Renal pelvis (tissue), 4 donors: ENCODE data around the gene CYFIP1. TPM values are rescaled to one million over a fixed set of nuclear protein-coding genes. Genes with fewer than 3 reads are reported as not detected.

Experiments used
- DNase-seq: peaks from one replicate; pipeline ENCODE4 v3.0.0-alpha.2; 2013
- polyA plus RNA-seq, 3 donors: library from polyadenylated mRNA; unstranded; fragments of 120-200 nt; gene quantifications; one replicate each; pipeline ENCODE4 v1.2.1, GENCODE V29; 2013; ENCODE audit not compliant: insufficient read length in 3 of 3

The CYFIP1 gene
- polyA plus RNA-seq, 3 donors: 95.7 to 102 (median 102) TPM

- no peak for DNase-seq
Observed at GRCh38 chr15:22974745-22975144, 5.4 kb downstream of the CYFIP1 start.

GRCh38 chr15:22973987-22974386, 6.2 kb downstream of the CYFIP1 start:
- DNase-seq: no peak

GRCh38 chr15:22973286-22973685, 6.9 kb downstream of the CYFIP1 start:
- no peak for DNase-seq

GRCh38 chr15:22969489-22969888, 10.7 kb downstream of the CYFIP1 start:
- no peak for DNase-seq

- no peak for DNase-seq
Observed at GRCh38 chr15:22968366-22968765, 11.8 kb downstream of the CYFIP1 start.

GRCh38 chr15:22967084-22967770, 12.9 kb downstream of the CYFIP1 start:
- no peak for DNase-seq

- DNase-seq: no peak
Observed at GRCh38 chr15:22966321-22967083, 13.7 kb downstream of the CYFIP1 start.

- DNase-seq: no peak
Observed at GRCh38 chr15:22963641-22964040, 16.5 kb downstream of the CYFIP1 start.

- DNase-seq: no peak
Observed at GRCh38 chr15:22962611-22963010, 17.6 kb downstream of the CYFIP1 start.

- no peak for DNase-seq
Observed at GRCh38 chr15:22961762-22962161, 18.4 kb downstream of the CYFIP1 start.

- DNase-seq: no peak
Observed at GRCh38 chr15:22960556-22960955, 19.6 kb downstream of the CYFIP1 start.

- no peak for DNase-seq
Observed at GRCh38 chr15:22960126-22960525, 20.0 kb downstream of the CYFIP1 start.

- no peak for DNase-seq
Observed at GRCh38 chr15:22959321-22960101, 20.7 kb downstream of the CYFIP1 start.

GRCh38 chr15:22958487-22959280, 21.5 kb downstream of the CYFIP1 start:
- no peak for DNase-seq

- DNase-seq: no peak
Observed at GRCh38 chr15:22956978-22957260, 23.2 kb downstream of the CYFIP1 start.

- DNase-seq: no peak
Observed at GRCh38 chr15:22956257-22956977, 23.8 kb downstream of the CYFIP1 start.

- no peak for DNase-seq
Observed at GRCh38 chr15:22955544-22956119, 24.5 kb downstream of the CYFIP1 start.

- DNase-seq: no peak
Observed at GRCh38 chr15:22954798-22955543, 25.2 kb downstream of the CYFIP1 start.

GRCh38 chr15:22954326-22954725, 25.8 kb downstream of the CYFIP1 start:
- no peak for DNase-seq
